OCI-LY1 (cell line): Measurements from ENCODE around the gene PACSIN2.

Experiments
- H2AFZ ChIP-seq: fragments of 200-600 bp; sonication (generic), shearing (Covaris generic); 2 replicates; pipeline ENCODE4 v1.6.0; 2014; ENCODE audit warnings: antibody characterized with exemption, mild to moderate bottlenecking, low read length
- H3F3A ChIP-seq: fragments of 200-600 bp; sonication (generic), shearing (Covaris generic); 2 replicates; pipeline ENCODE4 v1.6.0; 2014; ENCODE audit warnings: mild to moderate bottlenecking, antibody characterized with exemption, low read length, moderate library complexity; ENCODE audit not compliant: insufficient read depth
- H3K27ac ChIP-seq: fragments of 200-600 bp; sonication (generic); 2 replicates; pipeline ENCODE4 v1.5.1; 2014; ENCODE audit warnings: low read length, mixed run types, mild to moderate bottlenecking, low read depth; ENCODE audit not compliant: poor library complexity, severe bottlenecking
- H3K27me3 ChIP-seq: fragments of 200-600 bp; sonication (generic); 2 replicates; pipeline ENCODE4 v1.6.0; 2014; ENCODE audit warnings: antibody characterized with exemption, mild to moderate bottlenecking, low read length, moderate library complexity; ENCODE audit not compliant: insufficient read depth
- H3K36me3 ChIP-seq: fragments of 200-600 bp; sonication (generic); 2 replicates; pipeline ENCODE4 v1.6.1; 2014; ENCODE audit warnings: mild to moderate bottlenecking, antibody characterized with exemption, low read length, moderate library complexity, mixed read lengths; ENCODE audit not compliant: insufficient read depth
- H3K4me1 ChIP-seq: fragments of 200-600 bp; sonication (generic); 2 replicates; pipeline ENCODE4 v1.5.1; 2014; ENCODE audit warnings: mild to moderate bottlenecking, low read length, moderate library complexity; ENCODE audit not compliant: insufficient read depth, severe bottlenecking
- H3K4me2 ChIP-seq: fragments of 200-600 bp; sonication (generic), shearing (Covaris generic); 2 replicates; pipeline ENCODE4 v1.6.1; 2014; ENCODE audit warnings: low read length
- H3K4me3 ChIP-seq: fragments of 200-600 bp; sonication (generic); 2 replicates; pipeline ENCODE4 v1.5.1; 2014; ENCODE audit warnings: low read length, low read depth, mild to moderate bottlenecking, mixed read lengths; ENCODE audit not compliant: poor library complexity, severe bottlenecking
- H3K79me2 ChIP-seq: fragments of 200-600 bp; shearing (Covaris generic); 2 replicates; pipeline ENCODE4 v1.6.1; 2016; ENCODE audit warnings: mixed run types, low read length, mixed read lengths; ENCODE audit not compliant: insufficient read depth
- H3K9ac ChIP-seq: fragments of 200-600 bp; sonication (generic), shearing (Covaris generic); 2 replicates; pipeline ENCODE4 v1.6.1; 2014; ENCODE audit warnings: mild to moderate bottlenecking, low read length, mixed read lengths
- H3K9me2 ChIP-seq: fragments of 200-600 bp; sonication (generic), shearing (Covaris generic); 2 replicates; pipeline ENCODE4 v1.6.1; 2014; ENCODE audit warnings: low read depth, mild to moderate bottlenecking, low read length, mixed read lengths
- H3K9me3 ChIP-seq: fragments of 200-600 bp; shearing (Covaris generic); 2 replicates; pipeline ENCODE4 v1.6.1; 2014; ENCODE audit warnings: low read length, mixed read lengths
- H4K20me1 ChIP-seq: fragments of 200-600 bp; sonication (generic), shearing (Covaris generic); 2 replicates; pipeline ENCODE4 v1.6.0; 2016; ENCODE audit warnings: mild to moderate bottlenecking, low read length; ENCODE audit not compliant: insufficient read depth
- EZH2 ChIP-seq: fragments of 200-600 bp; sonication (generic), shearing (Covaris generic); IDR thresholded peaks from 2 replicates; pipeline ENCODE4 v1.8.0; 2017; ENCODE audit warnings: borderline replicate concordance, mixed run types, mild to moderate bottlenecking, antibody characterized with exemption, low read length, moderate library complexity, mixed read lengths
- TF ChIP-seq, protein P1 (sequence below): fragments of 200-600 bp; sonication (generic), shearing (Covaris generic); IDR thresholded peaks from 2 replicates; pipeline ENCODE4 v1.5.1; 2017; ENCODE audit warnings: mild to moderate bottlenecking, antibody characterized with exemption, low read length, moderate library complexity, mixed read lengths

The PACSIN2 gene

DNA sequence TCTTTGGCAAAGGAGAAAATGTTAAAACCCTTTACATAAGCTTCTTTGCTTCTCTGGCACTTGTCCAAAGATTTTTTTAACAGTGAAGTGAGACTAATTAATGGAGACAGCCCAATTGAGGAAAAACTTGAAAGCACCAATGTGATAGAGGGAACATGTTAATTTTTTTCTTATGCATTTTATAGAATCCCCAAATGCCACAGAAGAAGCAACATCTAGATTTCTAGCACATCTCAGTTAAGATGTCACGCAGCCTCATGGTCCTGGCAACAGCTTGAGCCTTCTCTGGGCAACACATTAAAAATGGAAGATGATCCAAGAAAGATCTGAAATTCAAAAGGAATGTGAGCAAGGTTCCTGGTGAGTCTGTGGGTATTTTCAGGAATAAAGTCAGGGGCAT, 48.5 kb downstream of the PACSIN2 start:
- Histone ChIP-seq H3K27me3 (no peaks in the 10 kb centered on the region), H3K9me3 (no peaks in the 10 kb centered on the region), H2AFZ (no peak overlapping the region), H3K27ac (no peak overlapping the region), H3K4me3 (no peak overlapping the region), H3K79me2 (no peaks in the 10 kb centered on the region), H3K4me1 (no peaks in the 10 kb centered on the region), H3K4me2 (no peak overlapping the region), H3K9me2 (no peaks in the 10 kb centered on the region), H3F3A (no peaks in the 10 kb centered on the region), H4K20me1 (no peaks in the 10 kb centered on the region), H3K36me3 (no peaks in the 10 kb centered on the region), H3K9ac (no peak overlapping the region)
- TF ChIP-seq EZH2 = no peak
- TF ChIP-seq, protein P1, sequence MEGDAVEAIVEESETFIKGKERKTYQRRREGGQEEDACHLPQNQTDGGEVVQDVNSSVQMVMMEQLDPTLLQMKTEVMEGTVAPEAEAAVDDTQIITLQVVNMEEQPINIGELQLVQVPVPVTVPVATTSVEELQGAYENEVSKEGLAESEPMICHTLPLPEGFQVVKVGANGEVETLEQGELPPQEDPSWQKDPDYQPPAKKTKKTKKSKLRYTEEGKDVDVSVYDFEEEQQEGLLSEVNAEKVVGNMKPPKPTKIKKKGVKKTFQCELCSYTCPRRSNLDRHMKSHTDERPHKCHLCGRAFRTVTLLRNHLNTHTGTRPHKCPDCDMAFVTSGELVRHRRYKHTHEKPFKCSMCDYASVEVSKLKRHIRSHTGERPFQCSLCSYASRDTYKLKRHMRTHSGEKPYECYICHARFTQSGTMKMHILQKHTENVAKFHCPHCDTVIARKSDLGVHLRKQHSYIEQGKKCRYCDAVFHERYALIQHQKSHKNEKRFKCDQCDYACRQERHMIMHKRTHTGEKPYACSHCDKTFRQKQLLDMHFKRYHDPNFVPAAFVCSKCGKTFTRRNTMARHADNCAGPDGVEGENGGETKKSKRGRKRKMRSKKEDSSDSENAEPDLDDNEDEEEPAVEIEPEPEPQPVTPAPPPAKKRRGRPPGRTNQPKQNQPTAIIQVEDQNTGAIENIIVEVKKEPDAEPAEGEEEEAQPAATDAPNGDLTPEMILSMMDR = no peak

DNA sequence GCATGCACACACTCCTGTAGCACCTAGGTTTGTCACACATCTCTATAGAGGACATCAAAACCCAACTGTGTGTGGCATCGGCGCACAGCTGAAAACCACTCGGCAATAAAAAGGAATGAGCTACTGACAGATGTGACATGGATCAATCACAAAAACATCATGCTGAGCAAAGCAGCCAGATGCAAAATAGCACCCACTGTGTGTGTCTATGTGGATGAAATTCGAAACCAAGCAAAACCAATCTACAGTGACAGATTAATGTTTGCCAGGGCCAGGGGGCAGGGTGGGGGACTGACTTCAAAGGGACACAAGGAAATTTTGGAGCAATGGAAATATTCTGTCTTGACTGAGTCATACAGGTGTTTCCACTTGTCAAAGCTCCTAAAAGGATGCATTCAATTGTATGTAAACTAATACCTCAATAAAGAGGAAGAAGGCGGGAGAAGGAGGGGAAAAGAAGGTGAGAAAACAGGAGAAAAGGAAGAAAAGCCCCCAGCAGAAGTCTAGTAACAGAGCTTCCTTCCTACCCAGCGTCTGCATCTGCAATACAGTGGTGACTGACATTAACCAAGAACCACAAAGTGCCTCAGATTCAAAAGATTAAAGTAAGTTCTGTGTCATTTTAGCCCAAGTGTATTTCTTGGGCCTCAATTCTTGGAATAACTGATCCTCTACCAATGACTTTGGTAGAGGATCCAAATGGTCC, 49.8 kb downstream of the PACSIN2 start:
- H3F3A ChIP-seq = no peaks in the 10 kb centered on the region
- no peak overlapping the region for H3K4me3 ChIP-seq
- no peaks in the 10 kb centered on the region for H3K36me3 ChIP-seq
- H4K20me1 ChIP-seq = no peaks in the 10 kb centered on the region
- H3K4me1 ChIP-seq = no peaks in the 10 kb centered on the region
- no peaks in the 10 kb centered on the region for H3K27me3 ChIP-seq
- TF ChIP-seq, protein P1 = no peak
- TF ChIP-seq EZH2 = no peak
- no peak overlapping the region for H3K4me2 ChIP-seq
- no peak overlapping the region for H3K27ac ChIP-seq
- no peaks in the 10 kb centered on the region for H3K79me2 ChIP-seq
- no peaks in the 10 kb centered on the region for H3K9me3 ChIP-seq
- H3K9me2 ChIP-seq = no peaks in the 10 kb centered on the region
- no peak overlapping the region for H3K9ac ChIP-seq
- no peak overlapping the region for H2AFZ ChIP-seq

DNA sequence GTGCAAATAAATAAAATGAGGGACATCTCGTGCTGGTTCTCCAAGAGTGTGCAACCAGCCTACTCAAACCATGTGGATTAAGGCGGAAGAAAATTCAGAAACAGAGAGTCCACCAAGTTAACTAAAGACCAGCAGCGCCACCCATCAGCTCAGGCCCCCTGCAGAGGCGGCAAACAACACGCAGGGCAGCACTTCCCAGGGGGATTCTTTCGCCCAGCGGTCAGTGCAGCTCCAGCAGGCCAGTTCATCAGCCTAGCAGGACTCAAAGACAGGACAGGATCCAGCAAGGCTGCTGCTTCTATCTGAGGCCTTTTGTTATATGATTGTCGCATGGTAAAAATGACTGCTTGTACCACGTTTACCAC, 51.7 kb downstream of the PACSIN2 start:
- Histone ChIP-seq H4K20me1 (no peaks in the 10 kb centered on the region), H3K4me2 (no peak overlapping the region), H2AFZ (no peak overlapping the region), H3K4me1 (no peaks in the 10 kb centered on the region), H3K9ac (no peak overlapping the region), H3K4me3 (no peak overlapping the region), H3K9me2 (no peaks in the 10 kb centered on the region), H3K27ac (no peak overlapping the region), H3K9me3 (no peaks in the 10 kb centered on the region), H3K36me3 (no peaks in the 10 kb centered on the region), H3F3A (no peaks in the 10 kb centered on the region), H3K79me2 (no peaks in the 10 kb centered on the region), H3K27me3 (no peaks in the 10 kb centered on the region)
- TF ChIP-seq EZH2 = no peak
- TF ChIP-seq, protein P1 = no peak
